GM10847 (cell line): ENCODE data around the gene UHRF1.

ENCODE experiments used
- POLR2A ChIP-seq: IDR thresholded peaks from 2 replicates; pipeline ENCODE4 v1.6.1; 2011; ENCODE audit not compliant: insufficient read length; ENCODE audit errors: extremely low read depth

UHRF1 gene

GRCh38 chr19:4991996-4992698 lies 82.8 kb downstream of the UHRF1 start:
- no peak for TF ChIP-seq POLR2A

- no peak for TF ChIP-seq POLR2A
These were observed 84.4 kb downstream of the UHRF1 start for GRCh38 chr19:4993683-4994082.

GRCh38 chr19:4996701-4997100 lies 87.4 kb downstream of the UHRF1 start:
- no peak for TF ChIP-seq POLR2A

- no peak for TF ChIP-seq POLR2A
These were observed 88.0 kb downstream of the UHRF1 start for GRCh38 chr19:4997297-4997696.

- TF ChIP-seq POLR2A = no peak
These were observed 90.9 kb downstream of the UHRF1 start for GRCh38 chr19:5000120-5000611.

- no peak for TF ChIP-seq POLR2A
These were observed 92.3 kb downstream of the UHRF1 start for GRCh38 chr19:5001615-5002014.

- no peak for TF ChIP-seq POLR2A
These were observed 92.8 kb downstream of the UHRF1 start for GRCh38 chr19:5002143-5002542.

GRCh38 chr19:5003781-5004180 lies 94.5 kb downstream of the UHRF1 start:
- no peak for TF ChIP-seq POLR2A

GRCh38 chr19:5005096-5005495 lies 95.8 kb downstream of the UHRF1 start:
- no peak for TF ChIP-seq POLR2A

- TF ChIP-seq POLR2A = no peak
These were observed 96.9 kb downstream of the UHRF1 start for GRCh38 chr19:5006201-5006600.

- TF ChIP-seq POLR2A = no peak
These were observed 97.5 kb downstream of the UHRF1 start for GRCh38 chr19:5006821-5007220.
